ENCODE data around the gene TAPBPL. TPM values are rescaled to one million over a fixed set of nuclear protein-coding genes. Genes with fewer than 3 reads are reported as not detected.
"Not testable (repeated sequence)": the region's sequence is repeated elsewhere in the genome, so short reads cannot be mapped to it uniquely, and the experiment has no call there.

Gene TAPBPL
- total RNA-seq, 2 experiments from 2014 or later: 14.7 to 15.8 TPM

GRCh38 chr12:6424866-6425265, 27.0 kb upstream of the TAPBPL start:
- CTCF ChIA-PET: interaction anchor here (1.6 to 5.4 kb wide), 5 partner anchors 38 to 128 kb away, joined by 5 to 61 read pairs (median 27); no protein-coding TSS in a partner anchor
- Histone ChIP-seq H3K4me1 (ENCODE audit: insufficient read depth, low read length) (peaks cover 43% of the 10 kb centered on the region), H3K27me3 (ENCODE audit: control insufficient read depth in 1 of 2, insufficient read depth in 2 of 2, low read length in 2 of 2) (no peaks in the 10 kb centered on the region), H3K36me3 (ENCODE audit: insufficient read depth, low read length) (no peaks in the 10 kb centered on the region), H3K27ac (ENCODE audit: low read depth in 1 of 2, low read length in 2 of 2) (peak overlapping the region in 1 of 2 donors; percentile 29), H3K9me3 (ENCODE audit: control insufficient read depth in 1 of 2, insufficient read depth in 1 of 2, low read length in 2 of 2) (no peaks in the 10 kb centered on the region), H3K4me3 (ENCODE audit: low read length) (no peak overlapping the region)
- Mint-ChIP-seq H3K27me3 (no peaks in the 10 kb centered on the region), H3K9me3 (no peaks in the 10 kb centered on the region), H3K36me3 (ENCODE audit: low read depth) (no peaks in the 10 kb centered on the region), H3K27ac (peak overlapping the region; percentile 70), H3K4me3 (no peak overlapping the region), H3K4me1 (ENCODE audit: low read depth) (peaks cover 37% of the 10 kb centered on the region)
- DNase-seq (no peak), ATAC-seq (ENCODE audit: poor library complexity) (no peak)
- TF ChIP-seq CTCF (IDR thresholded peaks at IDR 0.05): no peak
- intact Hi-C loops (cut with DNase I, micrococcal nuclease): loop anchor here (5.0 kb wide), 2 partner anchors 103 to 132 kb away; partner anchors contain the start of gene IFFO1 (in 2 of the 2)
- POLR2A ChIA-PET: interaction anchor here (1.5 to 5.4 kb wide), 6 partner anchors 10 to 45 kb away, joined by 3 to 99 read pairs (median 21); partner anchors contain the start of genes CD27, TAPBPL and VAMP1

- no peak overlapping the region for H3K4me3 ChIP-seq (ENCODE audit: low read length)
- H3K4me1 ChIP-seq (ENCODE audit: insufficient read depth, low read length): peaks cover 52% of the 10 kb centered on the region
- H3K9me3 ChIP-seq (ENCODE audit: control insufficient read depth in 1 of 2, insufficient read depth in 1 of 2, low read length in 2 of 2): no peaks in the 10 kb centered on the region
- no peaks in the 10 kb centered on the region for H3K36me3 ChIP-seq (ENCODE audit: insufficient read depth, low read length)
- no peaks in the 10 kb centered on the region for H3K9me3 Mint-ChIP-seq
- H3K27ac ChIP-seq (ENCODE audit: low read depth in 1 of 2, low read length in 2 of 2): peak overlapping the region; percentile 69 to 91
- H3K4me1 Mint-ChIP-seq (ENCODE audit: low read depth): peaks cover 47% of the 10 kb centered on the region
- peak overlapping the region; percentile 93 for H3K27ac Mint-ChIP-seq
- ChIA-PET POLR2A (interaction anchor here (0.6 to 5.4 kb wide), 10 partner anchors 19 to 139 kb away, joined by 3 to 99 read pairs (median 6); partner anchors contain the start of genes CD27, GAPDH, TAPBPL and VAMP1), CTCF (interaction anchor here (0.8 to 5.4 kb wide), 5 partner anchors 36 to 113 kb away, joined by 3 to 61 read pairs (median 7); no protein-coding TSS in a partner anchor)
- ATAC-seq (ENCODE audit: poor library complexity) (no peak), DNase-seq (peak in 3 of 14 experiments; percentile 41 to 67 (median 53))
- no peaks in the 10 kb centered on the region for H3K27me3 ChIP-seq (ENCODE audit: control insufficient read depth in 1 of 2, insufficient read depth in 2 of 2, low read length in 2 of 2)
- TF ChIP-seq CTCF (IDR thresholded peaks at IDR 0.05): no peak
- no peaks in the 10 kb centered on the region for H3K36me3 Mint-ChIP-seq (ENCODE audit: low read depth)
- H3K27me3 Mint-ChIP-seq: no peaks in the 10 kb centered on the region
- intact Hi-C loops (cut with DNase I, micrococcal nuclease): loop anchor here in 1 of 2 experiments (2.0 kb wide), 1 partner anchor 19 kb away; the partner anchor contains the start of gene CD27
- peak overlapping the region; percentile 9 for H3K4me3 Mint-ChIP-seq
Measured at GRCh38 chr12:6425590-6426531, 26.0 kb upstream of the TAPBPL start.

DNA sequence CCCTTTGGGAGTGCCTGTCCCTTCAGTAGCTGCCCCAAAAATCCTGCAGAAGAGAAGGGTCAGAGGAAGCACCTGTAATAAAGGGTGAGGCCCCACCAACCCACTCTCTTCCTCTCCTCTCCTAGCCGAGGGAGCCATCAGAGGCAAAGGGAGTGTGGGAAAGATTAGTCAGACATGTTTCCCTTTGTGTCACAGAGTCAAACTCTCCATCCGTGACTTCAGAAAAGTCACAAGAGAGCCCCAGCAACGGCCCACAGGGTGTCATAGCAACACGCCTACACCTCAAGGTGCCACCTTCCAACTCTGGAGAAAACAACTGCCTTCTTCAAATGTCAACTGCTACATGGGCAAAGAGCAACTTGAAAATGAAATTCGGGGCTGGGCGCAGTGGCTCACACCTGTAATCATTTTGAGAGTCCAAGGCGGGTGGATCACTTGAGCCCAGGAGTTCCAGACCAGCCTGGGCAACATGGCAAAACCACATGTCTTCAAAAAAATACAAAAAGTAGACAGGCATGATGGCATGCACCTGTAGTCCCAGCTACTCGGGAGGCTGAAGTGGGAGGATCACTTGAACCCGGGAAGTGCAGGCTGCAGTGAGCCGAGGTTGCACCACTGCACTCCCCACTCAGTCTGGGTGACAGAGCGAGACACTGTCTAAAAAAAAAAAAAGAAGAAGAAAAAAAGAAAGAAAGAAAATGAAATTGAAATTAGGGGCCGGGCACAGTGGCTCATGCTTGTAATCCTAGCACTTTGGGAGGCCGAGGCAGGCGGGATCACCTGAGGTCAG, 24.8 kb upstream of the TAPBPL start:
- ATAC-seq (ENCODE audit: poor library complexity): peak; percentile 80
- Histone ChIP-seq H3K9me3 (ENCODE audit: control insufficient read depth in 1 of 2, insufficient read depth in 1 of 2, low read length in 2 of 2) (no peaks in the 10 kb centered on the region), H3K4me3 (ENCODE audit: low read length) (peak overlapping the region; percentile 1), H3K4me1 (ENCODE audit: insufficient read depth, low read length) (peaks cover 54% of the 10 kb centered on the region), H3K36me3 (ENCODE audit: insufficient read depth, low read length) (no peaks in the 10 kb centered on the region), H3K27me3 (ENCODE audit: control insufficient read depth in 1 of 2, insufficient read depth in 2 of 2, low read length in 2 of 2) (no peaks in the 10 kb centered on the region), H3K27ac (ENCODE audit: low read depth in 1 of 2, low read length in 2 of 2) (peak overlapping the region; percentile 69 to 91)
- intact Hi-C loops (cut with DNase I, micrococcal nuclease): loop anchor here in 1 of 2 experiments (2.0 kb wide), 1 partner anchor 18 kb away; the partner anchor contains the start of gene CD27
- CTCF ChIA-PET: interaction anchor here (0.8 to 5.4 kb wide), 7 partner anchors 25 to 111 kb away, joined by 3 to 61 read pairs (median 5); partner anchors contain the start of gene TAPBPL
- Mint-ChIP-seq H3K4me3 (peak overlapping the region; percentile 65), H3K9me3 (no peaks in the 10 kb centered on the region), H3K27me3 (no peaks in the 10 kb centered on the region), H3K4me1 (ENCODE audit: low read depth) (peaks cover 55% of the 10 kb centered on the region), H3K36me3 (ENCODE audit: low read depth) (no peaks in the 10 kb centered on the region), H3K27ac (peak overlapping the region; percentile 93)
- POLR2A ChIA-PET: interaction anchor here (0.6 to 5.4 kb wide), 6 partner anchors 18 to 193 kb away, joined by 3 to 99 read pairs (median 13); partner anchors contain the start of genes CD27, TAPBPL and VAMP1
- no peak for TF ChIP-seq CTCF (IDR thresholded peaks at IDR 0.05)
- peak; percentile 54 to 90 (median 77) for DNase-seq

- H3K4me3 Mint-ChIP-seq; H3K27me3 Mint-ChIP-seq; H3K36me3 Mint-ChIP-seq (ENCODE audit: low read depth); DNase-seq; H3K27me3 ChIP-seq (ENCODE audit: control insufficient read depth in 1 of 2, insufficient read depth in 2 of 2, low read length in 2 of 2); H3K36me3 ChIP-seq (ENCODE audit: insufficient read depth, low read length); H3K9me3 Mint-ChIP-seq; ATAC-seq (ENCODE audit: poor library complexity); H3K9me3 ChIP-seq (ENCODE audit: control insufficient read depth in 1 of 2, insufficient read depth in 1 of 2, low read length in 2 of 2); H3K4me3 ChIP-seq (ENCODE audit: low read length): not testable (repeated sequence)
- H3K27ac ChIP-seq (ENCODE audit: low read depth in 1 of 2, low read length in 2 of 2): peak overlapping the region; percentile 69 to 91
- peaks cover 58% of the 10 kb centered on the region for H3K4me1 Mint-ChIP-seq (ENCODE audit: low read depth)
- peak overlapping the region; percentile 93 for H3K27ac Mint-ChIP-seq
- peaks cover 58% of the 10 kb centered on the region for H3K4me1 ChIP-seq (ENCODE audit: insufficient read depth, low read length)
- ChIA-PET POLR2A (interaction anchor here (0.6 to 5.4 kb wide), 5 partner anchors 17 to 193 kb away, joined by 3 to 99 read pairs (median 14); partner anchors contain the start of genes CD27, TAPBPL and VAMP1), CTCF (interaction anchor here (1.1 to 5.4 kb wide), 4 partner anchors 24 to 111 kb away, joined by 5 to 39 read pairs (median 6); partner anchors contain the start of gene TAPBPL)
- intact Hi-C loops (cut with DNase I, micrococcal nuclease): loop anchor here in 1 of 2 experiments (2.0 kb wide), 1 partner anchor 17 kb away; the partner anchor contains the start of gene CD27
Measured at GRCh38 chr12:6427796-6428195, 24.0 kb upstream of the TAPBPL start.

Data from CD4-positive, alpha-beta T cell (primary cell).